Body of pancreas (tissue), 4 donors: ENCODE measurements around the gene BPIFA2. TPM values are rescaled to one million over a fixed set of nuclear protein-coding genes. Genes with fewer than 3 reads are reported as not detected.
A peak's percentile ranks its signal among the peaks of the same experiment; 100 is the strongest.

Experiments used
- ATAC-seq: fragments of 150-250 bp; one replicate; pipeline ENCODE4 v1.9.1; 2016
- DNase-seq, 4 donors: peaks; one replicate each; pipeline ENCODE4 v3.0.0-alpha.2; 2019
- H3K27ac ChIP-seq, 4 donors: fragments of 200-600 bp; sonication (generic); 1 replicate in 3 of 4; 2 replicates in 1 of 4; pipeline versions ENCODE4 v1.5.1 to v1.6.1; 2016 to 2019; ENCODE audit warnings: mild to moderate bottlenecking in 1 of 4, mixed read lengths in 1 of 4, moderate library complexity in 1 of 4
- H3K27me3 ChIP-seq, 2 donors: fragments of 200-600 bp; sonication (generic); one replicate each; pipeline ENCODE4 v1.6.0; 2016; ENCODE audit warnings: mild to moderate bottlenecking in 1 of 2
- H3K36me3 ChIP-seq, 2 donors: fragments of 200-600 bp; sonication (generic); replicated peaks in 1 of 2; 2 replicates each; pipeline ENCODE4 v1.5.1; 2016; ENCODE audit warnings: low read depth in 2 of 2; ENCODE audit not compliant: insufficient read depth in 1 of 2
- H3K4me1 ChIP-seq: fragments of 200-600 bp; sonication (generic); one replicate; pipeline ENCODE4 v1.6.0; 2016
- H3K4me3 ChIP-seq, 2 donors: fragments of 200-600 bp; sonication (generic); 1 replicate in 1 of 2; 2 replicates in 1 of 2; pipeline ENCODE4 v1.5.1; 2016 to 2019
- H3K9me3 ChIP-seq, 3 donors: fragments of 200-600 bp; sonication (generic); 1 replicate in 2 of 3; 2 replicates in 1 of 3; pipeline ENCODE4 v1.5.1; 2016
- POLR2A ChIP-seq, 3 donors: fragments of 450-650 bp; IDR thresholded peaks; one replicate each; pipeline ENCODE4 v1.6.1; 2016; ENCODE audit warnings: antibody characterized with exemption in 3 of 3, mild to moderate bottlenecking in 2 of 3
- WGBS, 2 donors: methylation state at CpG; one replicate each; pipeline ENCODE4 v1.1.5; 2017; 5-methylcytosine and 5-hydroxymethylcytosine counted together
- intact Hi-C: fragments of 100-400 bp; cut with DNase I; formaldehyde crosslinking; loops from one replicate; pipeline ENCODE4 v1.15.1; 2023
- total RNA-seq, 2 donors: library from RNA; depleted of rRNA; stranded (reverse); fragments of >200 nt; gene quantifications; one replicate each; pipeline ENCODE4 v1.1.0, GENCODE V29; 2016
- TF ChIP-seq, protein P1 (sequence below), 7 experiments: fragments of 450-650 bp in 4 of 7; fragments of 200-600 bp in 3 of 7; sonication (generic) in 3 of 7; IDR thresholded peaks; one replicate each; pipeline ENCODE4 v1.5.1; 2016 to 2019; ENCODE audit warnings: antibody characterized with exemption in 7 of 7

BPIFA2 gene
- total RNA-seq, 2 donors from 2014 or later: not detected

- Histone ChIP-seq H3K4me1 (peaks cover 45% of the 10 kb centered on the region), H3K27ac (peak overlapping the region in 1 of 4 donors; percentile 3), H3K27me3 (no peaks in the 10 kb centered on the region), H3K9me3 (peaks cover 0 to 5% (median 0%) of the 10 kb centered on the region in 3 donors), H3K36me3 (no peaks in the 10 kb centered on the region), H3K4me3 (no peak overlapping the region)
- WGBS, 2 donors: 59 to 60% methylated on average over 6 of the region's 6 CpGs
- ATAC-seq: peak; percentile 57
- DNase-seq: peak; percentile 23 to 62 (median 48)
- TF ChIP-seq, protein P1, sequence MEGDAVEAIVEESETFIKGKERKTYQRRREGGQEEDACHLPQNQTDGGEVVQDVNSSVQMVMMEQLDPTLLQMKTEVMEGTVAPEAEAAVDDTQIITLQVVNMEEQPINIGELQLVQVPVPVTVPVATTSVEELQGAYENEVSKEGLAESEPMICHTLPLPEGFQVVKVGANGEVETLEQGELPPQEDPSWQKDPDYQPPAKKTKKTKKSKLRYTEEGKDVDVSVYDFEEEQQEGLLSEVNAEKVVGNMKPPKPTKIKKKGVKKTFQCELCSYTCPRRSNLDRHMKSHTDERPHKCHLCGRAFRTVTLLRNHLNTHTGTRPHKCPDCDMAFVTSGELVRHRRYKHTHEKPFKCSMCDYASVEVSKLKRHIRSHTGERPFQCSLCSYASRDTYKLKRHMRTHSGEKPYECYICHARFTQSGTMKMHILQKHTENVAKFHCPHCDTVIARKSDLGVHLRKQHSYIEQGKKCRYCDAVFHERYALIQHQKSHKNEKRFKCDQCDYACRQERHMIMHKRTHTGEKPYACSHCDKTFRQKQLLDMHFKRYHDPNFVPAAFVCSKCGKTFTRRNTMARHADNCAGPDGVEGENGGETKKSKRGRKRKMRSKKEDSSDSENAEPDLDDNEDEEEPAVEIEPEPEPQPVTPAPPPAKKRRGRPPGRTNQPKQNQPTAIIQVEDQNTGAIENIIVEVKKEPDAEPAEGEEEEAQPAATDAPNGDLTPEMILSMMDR (IDR thresholded peaks at IDR 0.05): no peak
- no peak for TF ChIP-seq POLR2A (IDR thresholded peaks at IDR 0.05)
- intact Hi-C loops: no loop called here
These were observed 43.0 kb upstream of the BPIFA2 start for GRCh38 chr20:33124994-33125393.

- no peak for TF ChIP-seq POLR2A (IDR thresholded peaks at IDR 0.05)
- TF ChIP-seq, protein P1 (IDR thresholded peaks at IDR 0.05): no peak
- Histone ChIP-seq H3K9me3 (no peaks in the 10 kb centered on the region), H3K4me3 (no peak overlapping the region), H3K36me3 (no peaks in the 10 kb centered on the region), H3K4me1 (peaks cover 51% of the 10 kb centered on the region), H3K27ac (no peak overlapping the region), H3K27me3 (no peaks in the 10 kb centered on the region)
- DNase-seq (peak in 1 of 4 donors; percentile 24), ATAC-seq (no peak)
- WGBS, 2 donors: 45 to 47% methylated on average over 6 of the region's 6 CpGs
- intact Hi-C loops: no loop called here
These were observed 42.0 kb upstream of the BPIFA2 start for GRCh38 chr20:33125983-33126382.

- Histone ChIP-seq H3K9me3 (no peaks in the 10 kb centered on the region), H3K27me3 (no peaks in the 10 kb centered on the region), H3K36me3 (no peaks in the 10 kb centered on the region), H3K4me1 (peaks cover 54% of the 10 kb centered on the region), H3K27ac (peak overlapping the region in 2 of 4 donors; percentile 4 to 21), H3K4me3 (no peak overlapping the region)
- WGBS, 2 donors: 45 to 50% methylated on average over 4 of the region's 4 CpGs
- intact Hi-C loops: no loop called here
- peak in 1 of 4 donors; percentile 22 for DNase-seq
- ATAC-seq: peak; percentile 72
- TF ChIP-seq, protein P1 (IDR thresholded peaks at IDR 0.05): no peak
- TF ChIP-seq POLR2A (IDR thresholded peaks at IDR 0.05): no peak
These were observed 40.4 kb upstream of the BPIFA2 start for GRCh38 chr20:33127422-33128097.

DNA sequence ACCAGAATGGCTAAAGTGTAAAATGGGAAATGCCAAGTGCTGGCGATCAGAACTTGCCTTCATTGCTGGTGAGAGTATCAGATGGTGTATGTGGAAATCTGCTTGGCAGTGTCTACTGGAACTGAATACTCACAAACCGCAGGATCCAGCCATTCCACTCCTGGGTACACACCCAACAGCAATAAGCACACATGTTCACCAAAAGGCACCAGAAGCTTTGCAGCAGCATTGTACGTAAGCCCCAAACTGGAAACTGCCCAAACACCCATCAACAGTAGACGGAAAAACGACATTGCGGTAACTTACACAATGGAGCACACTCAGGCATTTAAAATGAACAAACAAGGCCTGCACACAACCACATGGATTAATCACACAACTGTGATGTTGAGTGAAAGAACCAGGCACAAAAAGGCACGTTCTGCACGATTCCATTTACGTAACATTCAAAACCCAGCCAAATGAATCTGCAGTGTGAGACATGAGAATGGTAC lies 37.3 kb upstream of the BPIFA2 start:
- ATAC-seq: no peak
- Histone ChIP-seq H3K9me3 (no peaks in the 10 kb centered on the region), H3K36me3 (no peaks in the 10 kb centered on the region), H3K27me3 (no peaks in the 10 kb centered on the region), H3K4me3 (no peak overlapping the region), H3K27ac (no peak overlapping the region), H3K4me1 (peaks cover 36% of the 10 kb centered on the region)
- TF ChIP-seq, protein P1 (IDR thresholded peaks at IDR 0.05): no peak
- TF ChIP-seq POLR2A (IDR thresholded peaks at IDR 0.05): no peak
- no peak for DNase-seq
- 73 to 86% methylated on average over 9 of the region's 9 CpGs for WGBS, 2 donors
- intact Hi-C loops: no loop called here
